Fibroblast of mammary gland (primary cell): ENCODE measurements around the gene ST6GAL1.

Source experiments
- DNase-seq: peaks from one replicate; pipeline ENCODE4 v3.0.0-alpha.2; 2010; ENCODE audit warnings: low read depth
- H3K4me3 ChIP-seq: 2 replicates; pipeline ENCODE4 v1.5.1; 2011; ENCODE audit warnings: low read depth, mild to moderate bottlenecking, low read length, moderate library complexity; ENCODE audit not compliant: control insufficient read depth
- CTCF ChIP-seq: conservative IDR thresholded peaks from 2 replicates; pipeline ENCODE4 v1.5.1; 2011; ENCODE audit warnings: low read depth, low read length, inconsistent platforms; ENCODE audit not compliant: control insufficient read depth, insufficient read depth

The ST6GAL1 gene

GRCh38 chr3:186994000-186994955 lies 64.0 kb downstream of the ST6GAL1 start:
- no peak for DNase-seq
- no peak for TF ChIP-seq CTCF
- H3K4me3 ChIP-seq, result no peak overlapping the region

- DNase-seq, result no peak
- H3K4me3 ChIP-seq, result no peak overlapping the region
- TF ChIP-seq CTCF, result no peak
These were observed 66.0 kb downstream of the ST6GAL1 start for GRCh38 chr3:186996356-186996755.

GRCh38 chr3:186997061-186997460 lies 66.7 kb downstream of the ST6GAL1 start:
- H3K4me3 ChIP-seq, result no peak overlapping the region
- DNase-seq, result no peak
- no peak for TF ChIP-seq CTCF

GRCh38 chr3:186997473-186997939 lies 67.2 kb downstream of the ST6GAL1 start:
- H3K4me3 ChIP-seq, result no peak overlapping the region
- DNase-seq, result no peak
- TF ChIP-seq CTCF, result no peak

- no peak for DNase-seq
- no peak for TF ChIP-seq CTCF
- no peak overlapping the region for H3K4me3 ChIP-seq
These were observed 68.6 kb downstream of the ST6GAL1 start for GRCh38 chr3:186998937-186999368.

- no peak for DNase-seq
- no peak for TF ChIP-seq CTCF
- H3K4me3 ChIP-seq, result no peak overlapping the region
These were observed 70.4 kb downstream of the ST6GAL1 start for GRCh38 chr3:187000711-187001151.
